Type B pancreatic cell (in vitro differentiated cells): ENCODE results near the gene CDKAL1. TPM values are rescaled to one million over a fixed set of nuclear protein-coding genes. Genes with fewer than 3 reads are reported as not detected.

ENCODE experiments used
- DNase-seq: peaks from one replicate; pipeline ENCODE4 v3.0.0; 2021; ENCODE audit warnings: mixed read lengths; ENCODE audit not compliant: unreplicated experiment; ENCODE audit errors: extremely low spot score
- H3K27ac Mint-ChIP-seq: 2 replicates; pipeline ENCODE4 v1.8.0; 2021; ENCODE audit warnings: mild to moderate bottlenecking, mixed read lengths
- H3K27me3 Mint-ChIP-seq: 2 replicates; pipeline ENCODE4 v1.8.0; 2021; ENCODE audit warnings: mixed read lengths
- H3K36me3 Mint-ChIP-seq: 2 replicates; pipeline ENCODE4 v1.8.0; 2021; ENCODE audit warnings: mixed read lengths
- H3K4me1 Mint-ChIP-seq: one replicate; pipeline ENCODE4 v1.8.0; 2021; ENCODE audit warnings: mixed read lengths; ENCODE audit not compliant: unreplicated experiment
- H3K4me3 Mint-ChIP-seq: 2 replicates; pipeline ENCODE4 v1.8.0; 2021; ENCODE audit warnings: mild to moderate bottlenecking, mixed read lengths
- H3K9me3 Mint-ChIP-seq: 2 replicates; pipeline ENCODE4 v1.8.0; 2021; ENCODE audit warnings: mixed read lengths
- total RNA-seq: library from RNA; stranded (reverse); gene quantifications from 2 replicates; pipeline ENCODE4 v1.2.1, GENCODE V29; 2021; ENCODE audit warnings: low replicate concordance
- TF ChIP-seq, protein P1 (sequence below): fragments of 200-600 bp; sonication (generic); conservative IDR thresholded peaks from 2 replicates; pipeline ENCODE4 v1.5.0; 2021; ENCODE audit warnings: antibody characterized with exemption, mild to moderate bottlenecking

Gene CDKAL1
- total RNA-seq, 1 donor from 2014 or later: 21.0 TPM

DNA sequence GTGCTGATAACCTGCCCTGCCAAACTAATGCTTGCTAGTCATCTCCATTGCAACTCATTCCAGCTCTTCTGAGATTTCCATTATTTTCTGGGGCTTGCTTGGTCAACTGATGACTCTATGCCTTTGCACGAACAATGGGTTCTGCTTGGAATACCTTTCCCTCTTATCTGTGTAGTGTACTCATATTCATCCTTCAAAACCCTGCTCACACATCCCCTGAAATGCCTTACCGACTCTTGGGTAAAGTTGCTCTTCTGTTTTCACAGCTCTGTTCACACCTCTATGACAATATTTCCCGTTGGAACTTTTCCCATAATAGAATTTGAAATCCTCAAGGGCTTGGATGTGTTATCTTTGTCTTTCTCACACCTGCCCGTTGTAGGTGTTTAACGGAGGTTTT lies 728.2 kb downstream of the CDKAL1 start:
- peaks cover 8% of the 10 kb centered on the region for H3K9me3 Mint-ChIP-seq
- H3K36me3 Mint-ChIP-seq: no peaks in the 10 kb centered on the region
- peaks cover 6% of the 10 kb centered on the region for H3K4me1 Mint-ChIP-seq
- no peak overlapping the region for H3K4me3 Mint-ChIP-seq
- no peaks in the 10 kb centered on the region for H3K27me3 Mint-ChIP-seq
- H3K27ac Mint-ChIP-seq: no peak overlapping the region
- no peak for DNase-seq
- TF ChIP-seq, protein P1, sequence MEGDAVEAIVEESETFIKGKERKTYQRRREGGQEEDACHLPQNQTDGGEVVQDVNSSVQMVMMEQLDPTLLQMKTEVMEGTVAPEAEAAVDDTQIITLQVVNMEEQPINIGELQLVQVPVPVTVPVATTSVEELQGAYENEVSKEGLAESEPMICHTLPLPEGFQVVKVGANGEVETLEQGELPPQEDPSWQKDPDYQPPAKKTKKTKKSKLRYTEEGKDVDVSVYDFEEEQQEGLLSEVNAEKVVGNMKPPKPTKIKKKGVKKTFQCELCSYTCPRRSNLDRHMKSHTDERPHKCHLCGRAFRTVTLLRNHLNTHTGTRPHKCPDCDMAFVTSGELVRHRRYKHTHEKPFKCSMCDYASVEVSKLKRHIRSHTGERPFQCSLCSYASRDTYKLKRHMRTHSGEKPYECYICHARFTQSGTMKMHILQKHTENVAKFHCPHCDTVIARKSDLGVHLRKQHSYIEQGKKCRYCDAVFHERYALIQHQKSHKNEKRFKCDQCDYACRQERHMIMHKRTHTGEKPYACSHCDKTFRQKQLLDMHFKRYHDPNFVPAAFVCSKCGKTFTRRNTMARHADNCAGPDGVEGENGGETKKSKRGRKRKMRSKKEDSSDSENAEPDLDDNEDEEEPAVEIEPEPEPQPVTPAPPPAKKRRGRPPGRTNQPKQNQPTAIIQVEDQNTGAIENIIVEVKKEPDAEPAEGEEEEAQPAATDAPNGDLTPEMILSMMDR: no peak

GRCh38 chr6:21263531-21264287 lies 729.5 kb downstream of the CDKAL1 start:
- H3K9me3 Mint-ChIP-seq: peaks cover 8% of the 10 kb centered on the region
- TF ChIP-seq, protein P1: no peak
- no peaks in the 10 kb centered on the region for H3K27me3 Mint-ChIP-seq
- H3K27ac Mint-ChIP-seq: peak overlapping the region; percentile 86
- DNase-seq: no peak
- no peaks in the 10 kb centered on the region for H3K36me3 Mint-ChIP-seq
- no peak overlapping the region for H3K4me3 Mint-ChIP-seq
- H3K4me1 Mint-ChIP-seq: peaks cover 6% of the 10 kb centered on the region

GRCh38 chr6:21264288-21265033 lies 730.2 kb downstream of the CDKAL1 start:
- no peak for DNase-seq
- Mint-ChIP-seq H3K27me3 (no peaks in the 10 kb centered on the region), H3K4me1 (peaks cover 6% of the 10 kb centered on the region), H3K9me3 (peaks cover 8% of the 10 kb centered on the region), H3K27ac (peak overlapping the region; percentile 86), H3K36me3 (no peaks in the 10 kb centered on the region), H3K4me3 (peak overlapping the region; percentile 6)
- TF ChIP-seq, protein P1: no peak

DNA sequence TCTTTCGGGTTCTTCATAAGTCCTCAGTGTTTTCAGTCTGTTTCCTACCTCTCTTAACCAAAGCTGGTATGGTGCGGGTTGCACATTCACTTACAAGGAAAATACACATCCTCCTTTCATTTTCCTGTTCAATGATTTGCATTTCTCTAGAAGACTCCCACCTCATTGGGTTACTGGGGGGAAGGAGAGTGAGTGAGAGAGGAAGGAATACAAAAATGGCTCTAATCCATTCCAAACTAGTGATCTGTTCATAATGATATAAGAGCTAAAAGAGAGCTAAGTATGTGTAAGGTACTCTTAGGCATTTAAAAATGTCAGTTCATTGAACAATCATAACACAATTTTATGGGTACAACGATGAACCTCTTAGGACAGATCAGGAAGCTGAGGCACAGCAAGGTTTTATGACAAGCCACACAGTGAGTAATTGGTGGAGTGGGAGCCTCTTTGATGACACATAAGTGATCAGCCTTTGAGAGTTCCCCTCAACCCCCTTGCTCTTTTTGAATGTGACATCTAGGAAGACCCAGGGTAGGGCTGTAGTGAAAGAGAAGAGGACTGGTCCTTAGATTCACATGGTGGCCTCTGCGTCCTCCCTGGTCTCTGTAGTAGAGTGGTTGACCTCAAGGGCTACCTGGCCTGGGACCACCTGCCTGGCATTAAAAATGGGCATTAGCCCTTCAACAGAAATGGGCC lies 730.9 kb downstream of the CDKAL1 start:
- no peak for DNase-seq
- Mint-ChIP-seq H3K27ac (peak overlapping the region; percentile 12), H3K4me1 (peaks cover 9% of the 10 kb centered on the region), H3K36me3 (no peaks in the 10 kb centered on the region), H3K9me3 (peaks cover 8% of the 10 kb centered on the region), H3K4me3 (no peak overlapping the region), H3K27me3 (no peaks in the 10 kb centered on the region)
- TF ChIP-seq, protein P1: no peak

GRCh38 chr6:21265730-21266044 lies 731.4 kb downstream of the CDKAL1 start:
- Mint-ChIP-seq H3K4me1 (peaks cover 11% of the 10 kb centered on the region), H3K36me3 (no peaks in the 10 kb centered on the region), H3K4me3 (no peak overlapping the region), H3K27ac (peak overlapping the region; percentile 12), H3K9me3 (peaks cover 8% of the 10 kb centered on the region), H3K27me3 (no peaks in the 10 kb centered on the region)
- no peak for DNase-seq
- TF ChIP-seq, protein P1: no peak
